Esophagus squamous epithelium (tissue), 4 donors: ENCODE data around the gene C16orf74.

ENCODE experiments used
- CTCF ChIP-seq, 6 experiments: fragments of 450-650 bp in 4 of 6; fragments of 200-600 bp in 2 of 6; sonication (generic) in 2 of 6; IDR thresholded peaks; one replicate each; pipeline ENCODE4 v1.5.1; 2016 to 2019; ENCODE audit warnings: antibody characterized with exemption in 6 of 6, mild to moderate bottlenecking in 4 of 6, moderate library complexity in 4 of 6
- POLR2A ChIP-seq, 4 donors: fragments of 450-650 bp; IDR thresholded peaks; one replicate each; pipeline ENCODE4 v1.6.1; 2017; ENCODE audit warnings: antibody characterized with exemption in 4 of 4, mild to moderate bottlenecking in 4 of 4, moderate library complexity in 3 of 4

GRCh38 chr16:85682516-85682915 is 68.4 kb downstream of the C16orf74 start:
- no peak for TF ChIP-seq POLR2A (IDR thresholded peaks at IDR 0.05)
- no peak for TF ChIP-seq CTCF (IDR thresholded peaks at IDR 0.05)
